Thoracic aorta (tissue), 2 donors: ENCODE data around the gene NSMCE1. TPM values are rescaled to one million over a fixed set of nuclear protein-coding genes. Genes with fewer than 3 reads are reported as not detected.

ENCODE experiments used
- ATAC-seq: fragments of 150-250 bp; one replicate; pipeline ENCODE4 v1.8.0; 2017; ENCODE audit warnings: low read depth; ENCODE audit not compliant: insufficient number of reproducible peaks, low FRiP score
- DNase-seq: peaks from one replicate; pipeline ENCODE4 v3.0.0-alpha.2; 2020; ENCODE audit warnings: low spot score
- H3K27ac ChIP-seq, 2 donors: fragments of 200-600 bp; sonication (generic); 1 replicate in 1 of 2; 2 replicates in 1 of 2; pipeline ENCODE4 v1.5.1; 2016; ENCODE audit warnings: mild to moderate bottlenecking in 2 of 2, moderate library complexity in 2 of 2
- H3K27me3 ChIP-seq: fragments of 200-600 bp; sonication (generic); replicated peaks from 2 replicates; pipeline ENCODE4 v1.6.0; 2016; ENCODE audit warnings: mild to moderate bottlenecking; ENCODE audit not compliant: insufficient read depth
- H3K36me3 ChIP-seq: fragments of 200-600 bp; sonication (generic); one replicate; pipeline ENCODE4 v1.5.1; 2016
- H3K4me1 ChIP-seq, 2 donors: fragments of 200-600 bp; sonication (generic); 1 replicate in 1 of 2; 2 replicates in 1 of 2; pipeline versions ENCODE4 v1.5.1 to v1.6.0; 2016; ENCODE audit warnings: low read depth in 2 of 2, mild to moderate bottlenecking in 1 of 2; ENCODE audit not compliant: control insufficient read depth in 1 of 2
- H3K4me3 ChIP-seq: fragments of 200-600 bp; sonication (generic); 2 replicates; pipeline ENCODE4 v1.5.1; 2016; ENCODE audit warnings: mild to moderate bottlenecking
- H3K9me3 ChIP-seq: fragments of 200-600 bp; sonication (generic); 2 replicates; pipeline ENCODE4 v1.5.1; 2016
- total RNA-seq, 2 donors: library from RNA; depleted of rRNA; stranded (reverse); fragments of >200 nt; gene quantifications; one replicate each; pipeline versions ENCODE4 v1.1.0 to v1.2.3, GENCODE V29; 2016
- TF ChIP-seq, protein P1 (sequence below): fragments of 200-600 bp; sonication (generic); IDR thresholded peaks from one replicate; pipeline ENCODE4 v1.5.1; 2019; ENCODE audit warnings: antibody characterized with exemption

The NSMCE1 gene
- total RNA-seq, 2 donors from 2014 or later: 23.8 to 44.5 TPM

DNA sequence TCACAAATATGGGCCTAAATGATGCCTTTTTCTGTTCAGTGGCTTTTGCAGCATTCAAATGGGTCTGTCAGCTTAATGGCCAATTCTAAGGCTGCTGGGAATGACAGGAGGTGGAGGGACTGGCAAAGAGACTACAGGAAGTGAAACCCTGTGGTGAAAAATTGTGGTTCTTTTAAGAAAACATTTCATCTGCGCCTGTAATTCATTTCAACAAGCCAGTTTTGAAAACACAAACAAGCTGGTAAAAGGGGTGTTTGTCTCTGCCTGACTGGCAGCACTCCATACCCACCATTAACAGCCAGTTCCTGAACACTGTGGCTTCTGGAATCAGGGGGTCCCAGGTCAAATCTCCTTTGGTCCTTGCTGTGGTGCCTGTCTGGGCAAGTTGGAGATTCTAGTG, 68.8 kb downstream of the NSMCE1 start:
- Histone ChIP-seq H3K27ac (no peak overlapping the region), H3K4me3 (no peak overlapping the region), H3K27me3 (no peaks in the 10 kb centered on the region), H3K36me3 (no peaks in the 10 kb centered on the region), H3K9me3 (no peaks in the 10 kb centered on the region), H3K4me1 (peaks cover 3 to 11% of the 10 kb centered on the region in 2 donors)
- TF ChIP-seq, protein P1, sequence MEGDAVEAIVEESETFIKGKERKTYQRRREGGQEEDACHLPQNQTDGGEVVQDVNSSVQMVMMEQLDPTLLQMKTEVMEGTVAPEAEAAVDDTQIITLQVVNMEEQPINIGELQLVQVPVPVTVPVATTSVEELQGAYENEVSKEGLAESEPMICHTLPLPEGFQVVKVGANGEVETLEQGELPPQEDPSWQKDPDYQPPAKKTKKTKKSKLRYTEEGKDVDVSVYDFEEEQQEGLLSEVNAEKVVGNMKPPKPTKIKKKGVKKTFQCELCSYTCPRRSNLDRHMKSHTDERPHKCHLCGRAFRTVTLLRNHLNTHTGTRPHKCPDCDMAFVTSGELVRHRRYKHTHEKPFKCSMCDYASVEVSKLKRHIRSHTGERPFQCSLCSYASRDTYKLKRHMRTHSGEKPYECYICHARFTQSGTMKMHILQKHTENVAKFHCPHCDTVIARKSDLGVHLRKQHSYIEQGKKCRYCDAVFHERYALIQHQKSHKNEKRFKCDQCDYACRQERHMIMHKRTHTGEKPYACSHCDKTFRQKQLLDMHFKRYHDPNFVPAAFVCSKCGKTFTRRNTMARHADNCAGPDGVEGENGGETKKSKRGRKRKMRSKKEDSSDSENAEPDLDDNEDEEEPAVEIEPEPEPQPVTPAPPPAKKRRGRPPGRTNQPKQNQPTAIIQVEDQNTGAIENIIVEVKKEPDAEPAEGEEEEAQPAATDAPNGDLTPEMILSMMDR: no peak
- no peak for ATAC-seq
- no peak for DNase-seq

DNA sequence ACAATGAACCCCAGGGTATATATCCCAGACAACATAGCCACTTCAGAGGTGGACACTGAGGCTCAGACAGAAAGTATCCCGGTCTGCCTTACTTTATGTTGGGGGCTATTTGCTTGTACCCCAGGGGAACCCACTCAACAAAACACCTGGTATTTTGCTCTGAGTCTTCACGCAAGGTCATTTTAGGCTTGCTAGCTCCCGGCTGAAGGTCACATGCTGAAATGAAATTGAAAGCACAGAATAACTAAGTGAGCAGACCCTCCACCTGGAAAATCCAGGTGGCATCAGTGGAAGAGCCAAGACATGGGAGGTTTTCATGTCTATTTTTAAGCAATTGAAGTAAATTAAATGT, 69.4 kb downstream of the NSMCE1 start:
- no peak for ATAC-seq
- Histone ChIP-seq H3K27ac (no peak overlapping the region), H3K4me1 (peaks cover 3 to 6% of the 10 kb centered on the region in 2 donors), H3K4me3 (no peak overlapping the region), H3K36me3 (no peaks in the 10 kb centered on the region), H3K27me3 (no peaks in the 10 kb centered on the region), H3K9me3 (no peaks in the 10 kb centered on the region)
- TF ChIP-seq, protein P1: no peak
- DNase-seq: no peak

DNA sequence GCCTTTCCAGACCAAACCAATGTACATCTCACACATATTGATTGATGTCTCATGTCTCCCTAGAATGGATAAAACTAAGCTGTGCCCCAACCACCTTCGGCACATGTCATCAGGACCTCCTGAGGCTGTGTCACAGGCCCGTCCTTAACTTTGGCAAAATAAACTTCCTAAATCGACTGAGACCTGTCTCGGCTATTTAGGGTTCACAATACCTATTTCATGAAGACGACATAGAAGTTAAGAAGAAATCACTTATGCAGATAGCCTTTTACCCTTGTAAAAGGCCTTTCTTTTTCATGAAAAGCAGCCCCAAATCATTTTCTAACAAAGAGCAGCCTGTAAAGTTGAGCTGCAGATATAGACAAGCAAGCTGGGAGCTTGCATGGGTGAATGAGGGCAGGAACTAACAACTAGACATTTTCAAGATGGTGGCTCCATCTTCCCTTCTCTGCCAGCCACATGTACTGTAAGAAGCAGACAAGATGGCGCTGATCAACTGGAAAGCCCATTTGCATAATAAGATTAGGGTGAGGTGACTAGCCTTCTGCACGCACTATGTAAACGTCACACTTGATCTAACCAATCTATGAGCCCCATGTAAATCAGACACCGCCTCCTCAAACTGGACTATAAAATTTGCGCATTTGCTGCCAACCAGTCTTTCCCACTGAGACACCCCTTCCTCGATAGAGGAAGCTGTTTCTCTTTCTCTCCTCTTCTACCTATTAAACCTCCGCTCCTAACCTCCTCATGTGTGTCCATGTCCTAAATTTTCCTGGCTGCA, 69.9 kb downstream of the NSMCE1 start:
- TF ChIP-seq, protein P1: no peak
- DNase-seq: no peak
- no peak overlapping the region for H3K4me3 ChIP-seq
- no peak for ATAC-seq
- H3K27me3 ChIP-seq: no peaks in the 10 kb centered on the region
- H3K36me3 ChIP-seq: no peaks in the 10 kb centered on the region
- H3K4me1 ChIP-seq: peaks cover 3 to 6% of the 10 kb centered on the region in 2 donors
- no peaks in the 10 kb centered on the region for H3K9me3 ChIP-seq
- no peak overlapping the region for H3K27ac ChIP-seq

DNA sequence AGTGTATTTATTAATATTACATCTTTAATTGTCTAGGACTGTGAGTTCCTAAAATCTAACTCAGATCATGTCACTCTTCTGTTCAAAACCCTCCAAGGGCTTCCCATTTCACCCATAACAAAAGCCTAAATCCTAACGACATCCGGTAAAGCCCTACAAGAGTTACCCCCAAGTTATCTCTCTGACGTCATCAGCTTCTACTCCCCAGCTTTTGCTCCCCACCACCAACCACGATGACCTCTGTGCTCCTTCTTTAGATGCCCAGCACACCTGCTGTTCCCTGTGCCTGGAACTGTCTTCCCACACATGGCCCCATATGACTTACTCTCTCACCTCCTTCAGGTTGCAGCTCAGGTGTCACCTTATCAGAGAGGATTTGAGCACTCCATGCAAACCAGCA, 71.6 kb downstream of the NSMCE1 start:
- ATAC-seq (no peak), DNase-seq (no peak)
- Histone ChIP-seq H3K36me3 (no peaks in the 10 kb centered on the region), H3K27ac (no peak overlapping the region), H3K9me3 (no peaks in the 10 kb centered on the region), H3K4me3 (no peak overlapping the region), H3K4me1 (no peaks in the 10 kb centered on the region), H3K27me3 (no peaks in the 10 kb centered on the region)
- TF ChIP-seq, protein P1: no peak

DNA sequence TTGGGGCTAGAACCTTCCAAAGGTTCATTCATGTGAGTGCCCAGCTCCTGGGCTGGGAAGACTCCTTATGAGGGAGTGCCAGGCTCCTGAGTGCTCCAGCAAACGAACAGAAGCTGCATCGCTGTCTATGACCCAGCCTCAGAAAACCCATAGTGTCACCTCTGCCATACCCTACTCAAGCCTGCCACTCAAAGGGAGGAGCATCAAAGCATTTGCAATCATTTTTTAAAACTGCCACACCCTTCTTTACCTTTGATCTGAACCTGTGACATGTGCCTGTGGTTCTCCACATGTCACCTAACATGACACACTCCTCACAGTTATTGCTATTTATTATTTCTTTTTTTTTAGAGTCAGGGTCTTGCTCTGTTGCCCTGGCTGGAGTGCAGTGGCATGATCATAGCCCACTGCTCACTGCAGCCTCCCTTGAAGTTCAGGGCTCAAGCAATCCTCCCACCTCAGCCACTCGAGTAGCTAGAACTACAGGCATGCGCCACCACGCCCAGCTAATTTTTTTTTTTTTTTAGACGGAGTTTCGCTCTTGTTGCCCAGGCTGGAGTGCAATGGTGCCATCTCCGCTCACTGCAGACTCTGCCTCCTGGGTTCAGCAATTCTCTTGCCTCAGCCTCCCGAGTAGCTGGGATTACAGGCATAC, 72.5 kb downstream of the NSMCE1 start:
- no peaks in the 10 kb centered on the region for H3K9me3 ChIP-seq
- DNase-seq: no peak
- no peak overlapping the region for H3K27ac ChIP-seq
- TF ChIP-seq, protein P1: no peak
- H3K4me1 ChIP-seq: no peaks in the 10 kb centered on the region
- no peaks in the 10 kb centered on the region for H3K27me3 ChIP-seq
- H3K4me3 ChIP-seq: no peak overlapping the region
- H3K36me3 ChIP-seq: no peaks in the 10 kb centered on the region
- no peak for ATAC-seq
